Measurements from ENCODE around the gene DMRTC1B.
"Not testable (repeated sequence)": the region's sequence is repeated elsewhere in the genome, so short reads cannot be mapped to it uniquely, and the experiment has no call there.

- TF ChIP-seq KAT7 (CRISPR knock-in tag; IDR thresholded peaks at IDR 0.05; ENCODE audit: borderline replicate concordance); CREM (CRISPR knock-in tag; IDR thresholded peaks at IDR 0.05); CTCF (IDR thresholded peaks at IDR 0.05); MAX (CRISPR knock-in tag; IDR thresholded peaks at IDR 0.05); JUN (CRISPR knock-in tag; IDR thresholded peaks at IDR 0.05); SP1 (CRISPR knock-in tag; conservative IDR thresholded peaks at IDR 0.05); NFE2L1 (CRISPR knock-in tag; IDR thresholded peaks at IDR 0.05); E2F1 (CRISPR knock-in tag; IDR thresholded peaks at IDR 0.05); NR2C2 (CRISPR knock-in tag; IDR thresholded peaks at IDR 0.05): not testable (repeated sequence)
These were observed 7.3 kb downstream of the DMRTC1B start for GRCh38 chrX:72783964-72784363.

All from WTC11 (cell line).